Loucy (cell line): ENCODE results near the gene ADIPOQ.
A peak's percentile ranks its signal among the peaks of the same experiment; 100 is the strongest.

Experiments
- H2AFZ ChIP-seq: fragments of 200-600 bp; sonication (generic); 2 replicates; pipeline ENCODE4 v1.6.0; 2016; ENCODE audit warnings: antibody characterized with exemption, mild to moderate bottlenecking, low read length, moderate library complexity
- H3F3A ChIP-seq: fragments of 200-600 bp; 2 replicates; pipeline ENCODE4 v1.6.0; 2016; ENCODE audit warnings: antibody characterized with exemption, low read depth, mild to moderate bottlenecking
- H3K27me3 ChIP-seq: fragments of 200-600 bp; sonication (generic); 2 replicates; pipeline ENCODE4 v1.6.1; 2014; ENCODE audit warnings: low read length, mild to moderate bottlenecking; ENCODE audit not compliant: insufficient read depth, poor library complexity, severe bottlenecking
- H3K36me3 ChIP-seq: fragments of 200-600 bp; sonication (generic); 2 replicates; pipeline ENCODE4 v1.6.1; 2016; ENCODE audit warnings: low read length; ENCODE audit not compliant: insufficient read depth
- H3K4me1 ChIP-seq: fragments of 200-600 bp; sonication (generic); 2 replicates; pipeline ENCODE4 v1.5.1; 2014; ENCODE audit warnings: low read length, mild to moderate bottlenecking; ENCODE audit not compliant: insufficient read depth, poor library complexity, severe bottlenecking
- H3K4me2 ChIP-seq: fragments of 200-600 bp; sonication (generic); 2 replicates; pipeline ENCODE4 v1.6.0; 2014; ENCODE audit warnings: antibody characterized with exemption, low read length, low read depth, mild to moderate bottlenecking; ENCODE audit not compliant: poor library complexity, severe bottlenecking
- H3K4me3 ChIP-seq: fragments of 200-600 bp; sonication (generic); 2 replicates; pipeline ENCODE4 v1.5.1; 2014; ENCODE audit warnings: low read length, mild to moderate bottlenecking, mixed read lengths; ENCODE audit not compliant: poor library complexity, severe bottlenecking
- H3K79me2 ChIP-seq: fragments of 200-600 bp; sonication (generic); 2 replicates; pipeline ENCODE4 v1.6.1; 2014; ENCODE audit warnings: low read length; ENCODE audit not compliant: insufficient read depth
- H3K9ac ChIP-seq: fragments of 200-600 bp; sonication (generic); 2 replicates; pipeline ENCODE4 v1.6.0; 2014; ENCODE audit warnings: mild to moderate bottlenecking, low read depth, low read length, moderate library complexity; ENCODE audit not compliant: poor library complexity, severe bottlenecking
- H3K9me2 ChIP-seq: fragments of 200-600 bp; sonication (generic); replicated peaks from 2 replicates; pipeline ENCODE4 v1.6.1; 2016; ENCODE audit warnings: low read depth, low read length, mixed read lengths
- H3K9me3 ChIP-seq: fragments of 200-600 bp; sonication (generic); 2 replicates; pipeline ENCODE4 v1.6.1; 2014; ENCODE audit warnings: mild to moderate bottlenecking, antibody characterized with exemption, low read length, low read depth; ENCODE audit not compliant: insufficient read depth
- H4K20me1 ChIP-seq: fragments of 200-600 bp; sonication (generic); 2 replicates; pipeline ENCODE4 v1.6.0; 2014; ENCODE audit warnings: antibody characterized with exemption, low read length, mild to moderate bottlenecking; ENCODE audit not compliant: insufficient read depth, poor library complexity, severe bottlenecking
- EZH2phosphoT487 ChIP-seq: fragments of 200-600 bp; IDR thresholded peaks from 2 replicates; pipeline ENCODE4 v1.6.1; 2018; ENCODE audit warnings: antibody characterized with exemption, mild to moderate bottlenecking, moderate library complexity, borderline replicate concordance
- TF ChIP-seq, protein P1 (sequence below): fragments of 200-600 bp; sonication (generic); conservative IDR thresholded peaks from 2 replicates; pipeline ENCODE4 v1.5.1; 2014; ENCODE audit warnings: mild to moderate bottlenecking, antibody characterized with exemption, low read length

Gene ADIPOQ

DNA sequence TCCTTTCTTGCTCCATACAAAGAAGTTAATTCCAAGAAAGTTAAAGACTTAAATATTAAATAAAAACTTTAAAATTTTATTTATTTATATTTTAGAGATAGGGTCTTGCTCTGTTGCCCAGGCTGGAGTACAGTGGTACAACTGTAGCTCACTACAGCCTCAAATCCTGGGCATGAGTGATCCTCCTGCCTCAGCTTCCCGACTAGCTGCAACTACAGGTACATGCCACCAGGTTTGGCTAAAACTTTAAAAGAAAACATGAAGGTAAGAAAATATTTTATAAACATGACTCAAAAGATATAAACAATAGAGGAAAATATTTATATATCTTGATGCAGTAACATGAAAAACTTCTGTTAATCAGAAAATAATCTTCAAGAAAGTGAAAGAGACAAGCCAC, 33.2 kb downstream of the ADIPOQ start:
- peaks cover 9% of the 10 kb centered on the region; the same call in 1 of the 2 replicates for H3K9me3 ChIP-seq
- H3F3A ChIP-seq = no peaks in the 10 kb centered on the region
- H3K36me3 ChIP-seq = no peaks in the 10 kb centered on the region
- H3K9me2 ChIP-seq = no peaks in the 10 kb centered on the region
- peaks cover 19% of the 10 kb centered on the region for H3K4me1 ChIP-seq
- no peak overlapping the region for H3K9ac ChIP-seq
- H2AFZ ChIP-seq = no peak overlapping the region
- no peak overlapping the region for H3K4me3 ChIP-seq
- H3K79me2 ChIP-seq = no peaks in the 10 kb centered on the region
- H3K27me3 ChIP-seq = no peaks in the 10 kb centered on the region
- H3K4me2 ChIP-seq = no peak overlapping the region
- TF ChIP-seq, protein P1, sequence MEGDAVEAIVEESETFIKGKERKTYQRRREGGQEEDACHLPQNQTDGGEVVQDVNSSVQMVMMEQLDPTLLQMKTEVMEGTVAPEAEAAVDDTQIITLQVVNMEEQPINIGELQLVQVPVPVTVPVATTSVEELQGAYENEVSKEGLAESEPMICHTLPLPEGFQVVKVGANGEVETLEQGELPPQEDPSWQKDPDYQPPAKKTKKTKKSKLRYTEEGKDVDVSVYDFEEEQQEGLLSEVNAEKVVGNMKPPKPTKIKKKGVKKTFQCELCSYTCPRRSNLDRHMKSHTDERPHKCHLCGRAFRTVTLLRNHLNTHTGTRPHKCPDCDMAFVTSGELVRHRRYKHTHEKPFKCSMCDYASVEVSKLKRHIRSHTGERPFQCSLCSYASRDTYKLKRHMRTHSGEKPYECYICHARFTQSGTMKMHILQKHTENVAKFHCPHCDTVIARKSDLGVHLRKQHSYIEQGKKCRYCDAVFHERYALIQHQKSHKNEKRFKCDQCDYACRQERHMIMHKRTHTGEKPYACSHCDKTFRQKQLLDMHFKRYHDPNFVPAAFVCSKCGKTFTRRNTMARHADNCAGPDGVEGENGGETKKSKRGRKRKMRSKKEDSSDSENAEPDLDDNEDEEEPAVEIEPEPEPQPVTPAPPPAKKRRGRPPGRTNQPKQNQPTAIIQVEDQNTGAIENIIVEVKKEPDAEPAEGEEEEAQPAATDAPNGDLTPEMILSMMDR = no peak
- TF ChIP-seq EZH2phosphoT487 = no peak
- H4K20me1 ChIP-seq = no peaks in the 10 kb centered on the region

DNA sequence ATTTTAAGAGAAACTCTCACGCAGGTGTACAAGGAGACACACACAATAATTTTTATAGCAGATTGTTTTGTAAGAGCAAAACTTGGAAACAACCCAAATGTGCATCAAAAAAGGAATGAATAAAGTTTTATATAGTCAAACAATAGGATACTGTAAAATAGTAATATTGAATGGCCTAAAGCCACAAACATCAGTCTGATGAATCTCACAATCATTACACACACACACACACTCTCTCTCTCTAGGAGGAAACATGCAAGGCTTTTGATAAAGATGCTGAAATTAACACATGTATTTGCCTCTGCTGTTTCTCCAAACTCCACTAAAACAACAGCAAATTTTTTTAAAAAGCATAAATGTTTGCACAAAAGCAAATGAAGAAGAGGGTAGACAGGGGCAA, 37.3 kb downstream of the ADIPOQ start:
- H3F3A ChIP-seq = no peaks in the 10 kb centered on the region
- peak overlapping the region; percentile 75 for H2AFZ ChIP-seq
- H3K9me2 ChIP-seq = no peaks in the 10 kb centered on the region
- H3K4me2 ChIP-seq = no peak overlapping the region
- no peaks in the 10 kb centered on the region for H3K36me3 ChIP-seq
- no peaks in the 10 kb centered on the region for H3K79me2 ChIP-seq
- no peaks in the 10 kb centered on the region for H3K27me3 ChIP-seq
- peaks cover 9% of the 10 kb centered on the region; the same call in 1 of the 2 replicates for H3K9me3 ChIP-seq
- H4K20me1 ChIP-seq = no peaks in the 10 kb centered on the region
- TF ChIP-seq EZH2phosphoT487 = no peak
- TF ChIP-seq, protein P1 = no peak
- H3K4me1 ChIP-seq = peaks cover 35% of the 10 kb centered on the region
- H3K4me3 ChIP-seq = no peak overlapping the region
- H3K9ac ChIP-seq = no peak overlapping the region

- H2AFZ ChIP-seq = peak overlapping the region; percentile 75
- no peaks in the 10 kb centered on the region for H3K9me2 ChIP-seq
- no peak overlapping the region for H3K4me2 ChIP-seq
- peaks cover 35% of the 10 kb centered on the region for H3K4me1 ChIP-seq
- H3K36me3 ChIP-seq = no peaks in the 10 kb centered on the region
- no peaks in the 10 kb centered on the region for H3F3A ChIP-seq
- peaks cover 9% of the 10 kb centered on the region; the same call in 1 of the 2 replicates for H3K9me3 ChIP-seq
- H3K79me2 ChIP-seq = no peaks in the 10 kb centered on the region
- H3K4me3 ChIP-seq = no peak overlapping the region
- no peak overlapping the region for H3K9ac ChIP-seq
- H4K20me1 ChIP-seq = no peaks in the 10 kb centered on the region
- TF ChIP-seq, protein P1 = no peak
- TF ChIP-seq EZH2phosphoT487 = no peak
- H3K27me3 ChIP-seq = no peaks in the 10 kb centered on the region
Observed at GRCh38 chr3:186880406-186880805, 37.9 kb downstream of the ADIPOQ start.
